GM21423 (cell line): ENCODE measurements around the gene ANKRD33B.

Experiments
- ATAC-seq: cut with Tn5 transposase; IDR thresholded peaks from one replicate; pipeline ENCODE4 v1.9.1; 2021; ENCODE audit warnings: mild to moderate bottlenecking, moderate library complexity; ENCODE audit not compliant: unreplicated experiment

ANKRD33B gene

GRCh38 chr5:10577371-10578292 is 13.8 kb downstream of the ANKRD33B start:
- peak; percentile 50 for ATAC-seq

GRCh38 chr5:10578293-10578665 is 14.4 kb downstream of the ANKRD33B start:
- peak; percentile 17 for ATAC-seq

- ATAC-seq: peak; percentile 65
Observed at GRCh38 chr5:10578869-10579268, 15.0 kb downstream of the ANKRD33B start.

- peak; percentile 28 for ATAC-seq
Observed at GRCh38 chr5:10579536-10580521, 16.0 kb downstream of the ANKRD33B start.

- no peak for ATAC-seq
Observed at GRCh38 chr5:10580531-10581423, 16.9 kb downstream of the ANKRD33B start.

- no peak for ATAC-seq
Observed at GRCh38 chr5:10581424-10581748, 17.5 kb downstream of the ANKRD33B start.

GRCh38 chr5:10581867-10582511 is 18.1 kb downstream of the ANKRD33B start:
- ATAC-seq: no peak

- no peak for ATAC-seq
Observed at GRCh38 chr5:10582512-10582897, 18.6 kb downstream of the ANKRD33B start.

- no peak for ATAC-seq
Observed at GRCh38 chr5:10583663-10584572, 20.0 kb downstream of the ANKRD33B start.

GRCh38 chr5:10584714-10585517 is 21.0 kb downstream of the ANKRD33B start:
- ATAC-seq: no peak

- no peak for ATAC-seq
Observed at GRCh38 chr5:10585518-10585915, 21.6 kb downstream of the ANKRD33B start.

GRCh38 chr5:10586008-10586407 is 22.1 kb downstream of the ANKRD33B start:
- ATAC-seq: no peak

- no peak for ATAC-seq
Observed at GRCh38 chr5:10586555-10586954, 22.7 kb downstream of the ANKRD33B start.

- no peak for ATAC-seq
Observed at GRCh38 chr5:10588109-10588775, 24.4 kb downstream of the ANKRD33B start.

- ATAC-seq: no peak
Observed at GRCh38 chr5:10588779-10589447, 25.0 kb downstream of the ANKRD33B start.

GRCh38 chr5:10590226-10590999 is 26.5 kb downstream of the ANKRD33B start:
- ATAC-seq: no peak
